T-helper 22 cell (primary cell): ENCODE results near the gene PPM1A.

Source experiments
- DNase-seq: peaks from one replicate; pipeline ENCODE4 v3.0.0-alpha.2; 2020; ENCODE audit warnings: low read depth

Gene PPM1A

GRCh38 chr14:60248697-60249318 lies at the start of gene PPM1A:
TSS of gene PPM1A (plus strand) at chr14:60249221. CDS start at chr14:60282704, 33,483 bp downstream.
- peak; percentile 91 for DNase-seq

- no peak for DNase-seq
Observed at GRCh38 chr14:60199321-60199720, 49.7 kb upstream of the PPM1A start.

GRCh38 chr14:60204104-60204842 lies 44.7 kb upstream of the PPM1A start:
- no peak for DNase-seq

- no peak for DNase-seq
Observed at GRCh38 chr14:60204843-60205774, 43.9 kb upstream of the PPM1A start.

GRCh38 chr14:60206249-60206670 lies 42.8 kb upstream of the PPM1A start:
- DNase-seq = no peak

- no peak for DNase-seq
Observed at GRCh38 chr14:60206837-60207533, 42.0 kb upstream of the PPM1A start.

GRCh38 chr14:60210703-60211102 lies 38.3 kb upstream of the PPM1A start:
- no peak for DNase-seq

GRCh38 chr14:60211153-60211552 lies 37.9 kb upstream of the PPM1A start:
- no peak for DNase-seq

- no peak for DNase-seq
Observed at GRCh38 chr14:60212503-60213371, 36.3 kb upstream of the PPM1A start.

GRCh38 chr14:60214003-60214402 lies 35.0 kb upstream of the PPM1A start:
- DNase-seq = no peak

GRCh38 chr14:60214415-60215126 lies 34.5 kb upstream of the PPM1A start:
- DNase-seq = no peak

GRCh38 chr14:60215127-60215444 lies 33.9 kb upstream of the PPM1A start:
- DNase-seq = no peak

- no peak for DNase-seq
Observed at GRCh38 chr14:60215520-60216420, 33.3 kb upstream of the PPM1A start.

- DNase-seq = no peak
Observed at GRCh38 chr14:60217713-60218112, 31.3 kb upstream of the PPM1A start.

- no peak for DNase-seq
Observed at GRCh38 chr14:60220084-60220483, 28.9 kb upstream of the PPM1A start.

- DNase-seq = no peak
Observed at GRCh38 chr14:60220917-60221316, 28.1 kb upstream of the PPM1A start.

GRCh38 chr14:60221457-60221856 lies 27.6 kb upstream of the PPM1A start:
- no peak for DNase-seq

GRCh38 chr14:60222820-60223219 lies 26.2 kb upstream of the PPM1A start:
- DNase-seq = no peak

GRCh38 chr14:60225265-60225664 lies 23.8 kb upstream of the PPM1A start:
- DNase-seq = no peak
